Suprapubic skin (tissue), 3 donors: ENCODE results near the gene MSRB1.
A peak's percentile ranks its signal among the peaks of the same experiment; 100 is the strongest.

Source experiments
- EP300 ChIP-seq: sonication (generic); formaldehyde crosslinking; IDR thresholded peaks from one replicate; pipeline ENCODE4 v1.6.1; 2017; ENCODE audit warnings: antibody characterized with exemption
- POLR2A ChIP-seq, 2 donors: fragments of 450-650 bp; IDR thresholded peaks; one replicate each; pipeline ENCODE4 v1.6.1; 2017; ENCODE audit warnings: antibody characterized with exemption in 2 of 2, mild to moderate bottlenecking in 2 of 2, moderate library complexity in 2 of 2
- TF ChIP-seq, protein P1 (sequence below), 2 donors: fragments of 200-600 bp in 1 of 2; fragments of 450-650 bp in 1 of 2; sonication (generic) in 1 of 2; IDR thresholded peaks; one replicate each; pipeline ENCODE4 v1.5.1; 2016 to 2019; ENCODE audit warnings: antibody characterized with exemption in 2 of 2, mild to moderate bottlenecking in 1 of 2, moderate library complexity in 1 of 2

DNA sequence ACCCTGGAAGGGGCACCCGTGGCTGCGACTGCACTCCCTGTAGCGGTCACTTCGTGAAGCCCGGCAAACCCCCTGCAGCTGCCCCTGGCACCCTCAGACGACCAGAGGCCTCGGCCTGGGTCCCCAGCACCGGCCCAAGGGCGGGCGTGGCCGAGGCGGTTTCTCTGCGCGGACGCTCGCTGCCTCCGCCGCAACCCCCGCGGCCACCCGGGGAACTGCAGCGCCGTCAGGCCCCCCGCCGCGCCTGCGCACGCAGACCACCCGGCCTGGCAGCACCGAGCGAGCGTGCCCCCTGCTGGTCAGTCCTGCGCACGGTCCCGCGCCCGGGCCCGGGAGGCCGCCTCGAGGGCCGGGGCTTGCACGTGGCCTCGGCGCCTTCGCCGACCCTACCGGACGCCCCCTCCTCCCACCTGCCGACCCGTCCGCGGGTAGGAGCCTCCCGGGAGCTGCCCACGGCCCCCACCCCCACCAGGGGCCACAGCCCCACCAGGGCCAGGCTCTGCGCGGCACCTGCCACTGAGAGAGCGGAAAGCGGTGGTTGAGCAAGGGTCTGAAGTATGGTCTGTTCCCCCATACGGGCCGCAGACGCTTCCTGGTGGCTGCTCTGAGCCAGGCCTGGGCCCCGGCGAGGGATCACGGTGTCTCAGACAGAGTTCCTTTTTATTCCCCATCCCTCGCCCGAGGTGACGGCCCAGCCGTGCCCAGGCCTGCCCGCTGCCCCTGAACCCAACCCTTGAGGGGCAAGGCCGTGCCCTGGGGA, 13.2 kb downstream of the MSRB1 start:
- TF ChIP-seq, protein P1, sequence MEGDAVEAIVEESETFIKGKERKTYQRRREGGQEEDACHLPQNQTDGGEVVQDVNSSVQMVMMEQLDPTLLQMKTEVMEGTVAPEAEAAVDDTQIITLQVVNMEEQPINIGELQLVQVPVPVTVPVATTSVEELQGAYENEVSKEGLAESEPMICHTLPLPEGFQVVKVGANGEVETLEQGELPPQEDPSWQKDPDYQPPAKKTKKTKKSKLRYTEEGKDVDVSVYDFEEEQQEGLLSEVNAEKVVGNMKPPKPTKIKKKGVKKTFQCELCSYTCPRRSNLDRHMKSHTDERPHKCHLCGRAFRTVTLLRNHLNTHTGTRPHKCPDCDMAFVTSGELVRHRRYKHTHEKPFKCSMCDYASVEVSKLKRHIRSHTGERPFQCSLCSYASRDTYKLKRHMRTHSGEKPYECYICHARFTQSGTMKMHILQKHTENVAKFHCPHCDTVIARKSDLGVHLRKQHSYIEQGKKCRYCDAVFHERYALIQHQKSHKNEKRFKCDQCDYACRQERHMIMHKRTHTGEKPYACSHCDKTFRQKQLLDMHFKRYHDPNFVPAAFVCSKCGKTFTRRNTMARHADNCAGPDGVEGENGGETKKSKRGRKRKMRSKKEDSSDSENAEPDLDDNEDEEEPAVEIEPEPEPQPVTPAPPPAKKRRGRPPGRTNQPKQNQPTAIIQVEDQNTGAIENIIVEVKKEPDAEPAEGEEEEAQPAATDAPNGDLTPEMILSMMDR (IDR thresholded peaks at IDR 0.05) = peak; percentile 100
- TF ChIP-seq POLR2A (IDR thresholded peaks at IDR 0.05) (no peak), EP300 (no peak)
